Esophagus squamous epithelium (tissue), 5 donors: ENCODE data around the gene SULT1C3. TPM values are rescaled to one million over a fixed set of nuclear protein-coding genes. Genes with fewer than 3 reads are reported as not detected.

Experiments used
- DNase-seq: peaks from one replicate; lab custom pipeline; 2025; lab: John Stamatoyannopoulos, UW
- H3K27ac ChIP-seq, 4 donors: fragments of 200-600 bp; sonication (generic); one replicate each; pipeline ENCODE4 v1.5.1; 2016 to 2019; ENCODE audit warnings: mild to moderate bottlenecking in 1 of 4
- H3K27me3 ChIP-seq, 4 donors: fragments of 200-600 bp; sonication (generic); 1 replicate in 3 of 4; 2 replicates in 1 of 4; pipeline versions ENCODE4 v1.5.1 to v1.6.0; 2017 to 2021; ENCODE audit warnings: antibody characterized with exemption in 1 of 4
- H3K36me3 ChIP-seq, 3 donors: fragments of 200-600 bp; sonication (generic); one replicate each; pipeline ENCODE4 v1.5.1; 2016 to 2019
- H3K4me1 ChIP-seq, 3 donors: fragments of 200-600 bp; sonication (generic); one replicate each; pipeline ENCODE4 v1.5.1; 2017 to 2019
- H3K4me3 ChIP-seq, 4 donors: fragments of 200-600 bp; sonication (generic); 1 replicate in 3 of 4; 2 replicates in 1 of 4; pipeline ENCODE4 v1.5.1; 2016 to 2019; ENCODE audit warnings: mild to moderate bottlenecking in 2 of 4, moderate library complexity in 1 of 4
- H3K9me3 ChIP-seq, 3 donors: fragments of 200-600 bp; sonication (generic); one replicate each; pipeline ENCODE4 v1.5.1; 2016 to 2019
- POLR2A ChIP-seq, 4 donors: fragments of 450-650 bp; IDR thresholded peaks; one replicate each; pipeline ENCODE4 v1.6.1; 2017; ENCODE audit warnings: antibody characterized with exemption in 4 of 4, mild to moderate bottlenecking in 4 of 4, moderate library complexity in 3 of 4
- WGBS, 2 donors: methylation state at CpG; one replicate each; pipeline ENCODE4 v1.1.5; 2018; 5-methylcytosine and 5-hydroxymethylcytosine counted together
- intact Hi-C: fragments of 100-400 bp; cut with DNase I; formaldehyde crosslinking; loops from one replicate; pipeline ENCODE4 v1.15.0; 2022
- total RNA-seq, 4 donors: library from RNA; depleted of rRNA; stranded (reverse); fragments of >200 nt; gene quantifications; one replicate each; pipeline ENCODE4 v1.1.0, GENCODE V29; 2016
- TF ChIP-seq, protein P1 (sequence below), 6 experiments: fragments of 450-650 bp in 4 of 6; fragments of 200-600 bp in 2 of 6; sonication (generic) in 2 of 6; IDR thresholded peaks; one replicate each; pipeline ENCODE4 v1.5.1; 2016 to 2019; ENCODE audit warnings: antibody characterized with exemption in 6 of 6, mild to moderate bottlenecking in 4 of 6, moderate library complexity in 4 of 6
- donor health status: DM: yes; HTN: yes; CAD: no.

SULT1C3 gene
- total RNA-seq: not detected

DNA sequence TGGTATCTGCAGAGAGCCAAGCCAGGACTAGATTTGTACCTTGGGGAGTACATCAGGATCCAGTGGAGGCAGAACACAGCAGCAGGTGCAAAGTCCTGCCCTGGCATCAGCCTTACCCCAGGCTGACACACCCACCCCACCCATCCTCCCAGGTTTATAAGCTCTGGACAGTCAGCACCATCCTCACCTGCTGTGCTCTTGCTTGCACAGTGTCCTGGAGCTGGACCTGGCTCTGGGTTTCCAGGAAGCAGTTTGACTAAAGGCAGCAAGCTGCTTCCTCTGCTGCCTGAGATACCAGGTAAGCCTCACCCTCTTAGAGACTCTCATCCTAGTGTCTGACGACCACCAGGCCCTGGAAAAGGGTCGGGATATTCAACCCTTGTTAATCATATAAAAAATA lies at the start of gene SULT1C3:
TSS of gene SULT1C3 (plus strand) at position 183 of the 400 bp plus-strand sequence. CDS start 7,227 bp downstream, outside the sequence.
- H3K4me3 ChIP-seq: no peak within 1 kb of the TSS
- DNase-seq: no peak
- H3K4me1 ChIP-seq: peaks cover 0 to 23% (median 0%) of the 10 kb centered on the region in 3 donors
- WGBS, 2 donors: 60 to 73% methylated on average over 1 to 2 of the region's 2 CpGs
- peaks cover 0 to 15% (median 9%) of the 10 kb centered on the region in 3 donors for H3K9me3 ChIP-seq
- no peaks in the 10 kb centered on the region for H3K27me3 ChIP-seq
- no peaks in the 10 kb centered on the region for H3K36me3 ChIP-seq
- TF ChIP-seq, protein P1, sequence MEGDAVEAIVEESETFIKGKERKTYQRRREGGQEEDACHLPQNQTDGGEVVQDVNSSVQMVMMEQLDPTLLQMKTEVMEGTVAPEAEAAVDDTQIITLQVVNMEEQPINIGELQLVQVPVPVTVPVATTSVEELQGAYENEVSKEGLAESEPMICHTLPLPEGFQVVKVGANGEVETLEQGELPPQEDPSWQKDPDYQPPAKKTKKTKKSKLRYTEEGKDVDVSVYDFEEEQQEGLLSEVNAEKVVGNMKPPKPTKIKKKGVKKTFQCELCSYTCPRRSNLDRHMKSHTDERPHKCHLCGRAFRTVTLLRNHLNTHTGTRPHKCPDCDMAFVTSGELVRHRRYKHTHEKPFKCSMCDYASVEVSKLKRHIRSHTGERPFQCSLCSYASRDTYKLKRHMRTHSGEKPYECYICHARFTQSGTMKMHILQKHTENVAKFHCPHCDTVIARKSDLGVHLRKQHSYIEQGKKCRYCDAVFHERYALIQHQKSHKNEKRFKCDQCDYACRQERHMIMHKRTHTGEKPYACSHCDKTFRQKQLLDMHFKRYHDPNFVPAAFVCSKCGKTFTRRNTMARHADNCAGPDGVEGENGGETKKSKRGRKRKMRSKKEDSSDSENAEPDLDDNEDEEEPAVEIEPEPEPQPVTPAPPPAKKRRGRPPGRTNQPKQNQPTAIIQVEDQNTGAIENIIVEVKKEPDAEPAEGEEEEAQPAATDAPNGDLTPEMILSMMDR (IDR thresholded peaks at IDR 0.05): no peak
- TF ChIP-seq POLR2A (IDR thresholded peaks at IDR 0.05): no peak
- intact Hi-C loops: no loop called here
- peak within 1 kb of the TSS in 1 of 4 donors; percentile 10 for H3K27ac ChIP-seq

DNA sequence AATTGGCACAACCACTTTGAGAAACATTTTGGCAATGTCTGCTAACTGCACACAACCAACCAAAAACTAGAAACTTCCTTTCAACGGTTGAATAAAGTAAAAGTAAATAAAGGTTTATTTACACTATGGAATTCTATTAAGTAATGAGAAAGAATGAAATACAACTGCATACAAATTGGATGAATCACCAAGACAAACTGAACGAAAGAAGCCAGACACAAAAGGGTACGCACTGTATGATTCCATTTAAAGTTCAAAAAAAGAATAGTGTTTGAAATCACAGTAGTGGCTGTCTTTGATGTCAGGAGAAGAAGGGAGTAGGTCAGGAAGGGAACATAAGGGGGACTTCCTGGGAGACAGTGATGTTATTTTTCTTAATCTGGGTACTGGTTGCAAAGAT lies 46.5 kb upstream of the SULT1C3 start:
- Histone ChIP-seq H3K4me1 (no peaks in the 10 kb centered on the region), H3K27ac (no peak overlapping the region), H3K4me3 (no peak overlapping the region), H3K36me3 (no peaks in the 10 kb centered on the region), H3K27me3 (no peaks in the 10 kb centered on the region), H3K9me3 (no peaks in the 10 kb centered on the region)
- WGBS, 2 donors: 25 to 29% methylated on average over 3 of the region's 3 CpGs
- intact Hi-C loops: no loop called here
- TF ChIP-seq POLR2A (IDR thresholded peaks at IDR 0.05): no peak
- TF ChIP-seq, protein P1 (IDR thresholded peaks at IDR 0.05): no peak
- no peak for DNase-seq

DNA sequence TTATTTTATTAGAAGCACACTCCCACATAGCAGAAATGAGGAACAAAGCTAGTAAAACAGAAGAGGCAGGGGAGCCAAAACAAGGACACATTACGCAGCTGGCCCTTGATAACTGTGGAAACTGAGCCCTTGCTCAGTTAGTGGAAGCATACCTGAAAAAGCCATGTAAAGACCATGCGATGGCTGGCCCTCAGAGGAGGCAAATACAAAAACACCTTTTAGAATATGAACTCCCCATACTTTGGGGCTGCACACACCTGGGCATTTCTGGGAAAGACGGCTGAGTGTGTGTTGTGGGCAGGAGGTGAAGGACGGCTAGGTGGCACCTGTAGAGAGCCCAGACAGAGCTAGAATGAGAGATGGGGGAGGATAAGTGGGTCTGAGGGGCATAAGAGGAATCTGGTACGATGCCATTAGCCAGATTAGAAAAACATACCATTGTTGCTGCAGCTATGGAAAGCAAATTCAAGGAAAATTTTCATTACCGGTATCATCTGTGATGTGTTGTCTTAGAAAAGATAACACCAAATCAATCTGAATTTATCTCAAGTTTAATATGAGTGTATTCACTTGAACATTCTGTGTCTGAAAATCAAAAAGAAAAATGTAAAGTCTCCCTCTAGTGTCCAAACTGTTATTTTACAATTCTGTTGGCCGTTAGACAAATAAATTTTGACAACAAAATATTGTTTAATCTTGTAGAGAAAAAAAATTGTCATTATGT lies 45.2 kb upstream of the SULT1C3 start:
- no peaks in the 10 kb centered on the region for H3K4me1 ChIP-seq
- no peaks in the 10 kb centered on the region for H3K9me3 ChIP-seq
- no peaks in the 10 kb centered on the region for H3K27me3 ChIP-seq
- H3K36me3 ChIP-seq: no peaks in the 10 kb centered on the region
- H3K27ac ChIP-seq: no peak overlapping the region
- no peak overlapping the region for H3K4me3 ChIP-seq
- no peak for DNase-seq
- 51 to 55% methylated on average over 7 of the region's 7 CpGs for WGBS, 2 donors
- intact Hi-C loops: no loop called here
- TF ChIP-seq, protein P1 (IDR thresholded peaks at IDR 0.05): peak in 3 of 6 experiments; percentile 40 to 49 (median 42)
- TF ChIP-seq POLR2A (IDR thresholded peaks at IDR 0.05): no peak

DNA sequence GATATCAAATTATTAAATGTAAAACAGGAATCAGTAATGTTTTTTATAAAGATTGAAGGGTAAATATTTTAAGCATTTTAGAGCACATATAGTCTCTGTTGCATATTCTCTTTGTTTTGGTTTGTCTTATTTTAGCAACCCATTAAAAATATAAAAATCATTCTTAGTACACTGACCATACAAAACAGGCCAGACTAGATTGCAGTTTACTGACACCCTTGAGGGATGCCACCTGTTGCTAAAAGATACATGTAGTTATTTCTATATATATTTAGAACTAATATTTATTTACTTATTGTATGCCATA lies 44.7 kb upstream of the SULT1C3 start:
- no peaks in the 10 kb centered on the region for H3K4me1 ChIP-seq
- no peak for DNase-seq
- H3K9me3 ChIP-seq: no peaks in the 10 kb centered on the region
- no peak overlapping the region for H3K27ac ChIP-seq
- intact Hi-C loops: no loop called here
- no peaks in the 10 kb centered on the region for H3K27me3 ChIP-seq
- TF ChIP-seq POLR2A (IDR thresholded peaks at IDR 0.05): no peak
- TF ChIP-seq, protein P1 (IDR thresholded peaks at IDR 0.05): no peak
- H3K4me3 ChIP-seq: no peak overlapping the region
- H3K36me3 ChIP-seq: no peaks in the 10 kb centered on the region

DNA sequence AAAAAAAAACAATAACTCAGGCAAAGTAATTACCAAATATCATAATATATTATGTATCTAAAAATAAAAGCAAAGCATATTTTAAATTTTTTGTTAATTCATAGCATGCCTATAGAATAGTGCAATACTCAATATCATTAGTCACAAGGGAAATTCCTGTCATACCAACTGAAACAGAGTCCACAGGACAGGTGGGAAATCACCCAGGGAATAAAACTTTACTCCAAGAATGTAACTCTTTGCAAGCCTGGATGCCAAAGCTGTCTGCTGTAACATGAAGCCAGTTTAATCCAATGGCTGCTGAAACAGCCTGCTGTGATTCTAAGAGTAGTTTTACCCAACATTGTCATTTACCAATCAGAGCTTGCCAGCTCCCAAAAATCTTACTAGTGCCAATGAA lies 40.0 kb upstream of the SULT1C3 start:
- Histone ChIP-seq H3K4me1 (no peaks in the 10 kb centered on the region), H3K4me3 (no peak overlapping the region), H3K9me3 (no peaks in the 10 kb centered on the region), H3K27ac (no peak overlapping the region), H3K27me3 (no peaks in the 10 kb centered on the region), H3K36me3 (no peaks in the 10 kb centered on the region)
- intact Hi-C loops: no loop called here
- no peak for DNase-seq
- TF ChIP-seq POLR2A (IDR thresholded peaks at IDR 0.05): no peak
- TF ChIP-seq, protein P1 (IDR thresholded peaks at IDR 0.05): no peak
